DMS114 treated with DMSO at 0.1 percent for 48 hours (cell line): ENCODE measurements around the gene METTL6.
A peak's percentile ranks its signal among the peaks of the same experiment; 100 is the strongest.
"Not testable (repeated sequence)": the region's sequence is repeated elsewhere in the genome, so short reads cannot be mapped to it uniquely, and the experiment has no call there.

Experiments used
- DNase-seq: peaks from one replicate; lab custom pipeline; 2025; ENCODE audit not compliant: unreplicated experiment; lab: John Stamatoyannopoulos, UW

Gene METTL6

DNA sequence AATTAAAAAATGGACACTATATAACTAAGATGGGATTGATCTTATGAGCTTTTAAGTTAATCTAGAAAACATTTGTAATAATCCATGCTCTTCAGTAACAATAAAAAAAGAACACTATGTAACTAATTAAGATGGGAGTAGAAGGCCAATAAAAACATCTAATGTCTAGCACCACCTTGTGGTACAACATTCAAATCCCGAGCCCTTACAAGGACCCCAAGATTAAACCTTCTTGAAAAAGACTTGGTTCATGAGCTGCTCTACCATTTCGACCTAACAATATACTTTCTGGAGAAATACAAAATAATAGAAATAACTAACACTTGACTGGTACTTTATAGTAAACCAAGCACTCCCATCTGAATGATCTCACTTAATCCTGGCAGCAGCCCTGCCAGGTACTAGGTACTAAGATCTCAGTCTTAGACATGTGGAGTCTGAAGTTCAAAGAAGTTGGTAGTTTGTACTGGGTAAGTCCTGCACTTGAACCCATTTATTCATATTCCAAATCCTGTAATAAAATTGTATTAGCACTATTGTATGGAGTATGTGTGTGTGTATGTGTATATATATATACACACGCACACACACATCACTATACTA, 21.8 kb downstream of the METTL6 start:
- DNase-seq: peak; percentile 53

DNA sequence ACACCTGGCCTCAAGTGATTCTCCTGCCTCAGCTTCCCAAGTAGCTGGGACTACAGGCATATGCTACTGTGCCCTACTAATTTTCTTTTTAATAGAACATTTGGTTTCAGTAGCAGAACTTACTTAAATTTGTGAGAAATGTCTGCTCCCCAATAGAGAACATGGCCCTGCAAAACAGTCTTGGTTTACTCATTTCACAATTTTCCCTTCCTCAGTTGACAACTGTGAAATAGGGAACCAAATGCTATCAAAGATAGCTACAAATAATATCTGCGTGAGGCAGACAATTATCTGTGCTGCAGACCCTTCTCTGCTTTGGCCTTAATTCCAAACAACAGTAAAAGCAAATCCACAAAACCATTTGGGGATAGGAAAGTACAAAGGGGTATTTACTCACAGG, 22.6 kb downstream of the METTL6 start:
- DNase-seq: no peak

DNA sequence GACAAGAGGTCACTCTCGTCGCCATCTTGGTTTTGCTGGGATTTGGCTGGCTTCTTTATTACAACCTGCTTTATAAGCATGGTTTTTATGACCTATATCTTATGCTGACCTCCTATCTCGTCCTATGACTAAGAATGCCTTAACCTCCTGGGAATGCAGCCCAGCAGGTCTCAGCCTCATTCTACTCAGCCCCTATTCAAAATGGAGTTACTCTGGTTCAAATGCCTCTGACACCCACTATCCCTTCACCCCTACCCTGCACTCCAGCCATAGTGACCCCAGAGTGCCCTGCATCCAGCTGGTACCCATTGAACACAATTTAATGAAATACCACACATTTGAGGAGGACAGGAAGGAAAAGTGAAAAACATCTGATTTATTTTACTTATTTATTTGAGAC, 23.4 kb downstream of the METTL6 start:
- no peak for DNase-seq

DNA sequence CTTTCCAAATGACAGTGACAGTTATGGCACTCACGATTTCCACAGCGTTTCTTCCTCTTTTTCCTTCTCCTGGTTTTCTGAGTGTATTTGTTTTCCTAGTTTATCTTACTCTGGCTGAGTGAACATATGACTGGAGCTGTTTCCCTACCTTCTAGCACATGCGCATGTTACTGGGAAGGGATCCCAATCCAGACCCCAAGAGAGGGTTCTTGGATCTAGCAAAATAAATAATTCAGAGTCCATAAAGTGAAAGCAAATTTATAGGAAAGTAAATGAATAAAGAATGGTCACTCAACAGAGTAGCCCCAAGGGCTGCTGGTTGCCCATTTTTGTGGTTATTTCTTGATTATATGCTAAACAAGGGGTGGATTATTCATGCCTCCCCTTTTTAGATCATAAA, 23.8 kb downstream of the METTL6 start:
- DNase-seq: no peak

DNA sequence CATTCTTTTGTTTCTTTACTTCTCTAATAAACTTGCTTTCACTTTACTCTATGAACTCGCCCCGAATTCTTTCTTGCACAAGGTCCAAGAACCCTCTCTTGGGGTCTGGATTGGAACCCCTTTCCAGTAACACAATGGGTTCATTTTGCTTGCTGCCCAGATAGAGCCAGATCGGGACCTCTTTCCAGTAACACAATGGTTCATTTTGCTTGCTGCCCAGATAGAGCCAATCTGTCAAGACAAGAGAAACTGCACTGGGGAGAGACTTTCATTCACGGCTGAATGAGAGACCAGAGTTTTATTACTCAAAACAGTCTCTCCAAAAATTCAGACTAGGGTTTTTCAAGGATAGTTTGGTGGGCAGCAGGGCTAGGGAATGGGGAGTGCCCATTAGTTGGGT, 25.4 kb downstream of the METTL6 start:
- no peak for DNase-seq

DNA sequence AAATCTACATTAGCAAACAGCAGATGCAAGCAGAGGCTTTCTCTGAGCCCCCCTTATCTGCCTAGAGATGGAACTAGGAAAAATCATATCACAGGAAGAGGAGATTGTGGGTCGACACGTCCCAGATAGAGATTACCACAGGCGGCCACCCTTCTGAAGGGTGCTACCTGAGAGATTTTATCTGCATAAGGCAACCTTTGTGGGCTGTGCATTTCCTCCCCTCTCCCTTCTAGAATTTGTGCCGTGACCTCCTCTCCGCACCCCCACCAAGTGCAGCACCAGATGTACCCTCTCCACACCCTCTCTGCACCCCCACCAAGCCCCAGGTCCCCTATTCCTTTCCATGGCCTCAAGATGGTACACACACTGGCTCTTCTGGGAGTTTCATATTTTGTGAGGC, 27.4 kb downstream of the METTL6 start:
- no peak for DNase-seq

DNA sequence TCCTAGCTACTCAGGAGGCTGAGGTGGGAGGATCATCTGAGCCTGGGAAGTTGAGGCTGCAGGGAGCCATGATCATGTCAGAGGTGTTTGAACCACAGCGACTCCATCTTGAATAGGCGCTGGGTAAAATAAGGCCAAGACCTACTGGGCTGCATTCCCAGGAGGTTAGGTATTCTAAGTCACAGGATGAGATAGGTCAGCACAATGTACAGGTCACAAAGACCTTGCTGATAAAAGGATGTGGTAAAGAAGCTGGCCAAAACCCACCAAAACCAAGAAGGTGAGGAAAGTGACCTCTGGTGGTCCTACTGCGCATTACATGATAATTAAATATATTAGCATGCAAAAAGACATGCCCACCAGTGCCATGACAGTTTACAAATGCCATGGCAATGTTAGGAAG, 28.6 kb downstream of the METTL6 start:
- peak; percentile 10 for DNase-seq

DNA sequence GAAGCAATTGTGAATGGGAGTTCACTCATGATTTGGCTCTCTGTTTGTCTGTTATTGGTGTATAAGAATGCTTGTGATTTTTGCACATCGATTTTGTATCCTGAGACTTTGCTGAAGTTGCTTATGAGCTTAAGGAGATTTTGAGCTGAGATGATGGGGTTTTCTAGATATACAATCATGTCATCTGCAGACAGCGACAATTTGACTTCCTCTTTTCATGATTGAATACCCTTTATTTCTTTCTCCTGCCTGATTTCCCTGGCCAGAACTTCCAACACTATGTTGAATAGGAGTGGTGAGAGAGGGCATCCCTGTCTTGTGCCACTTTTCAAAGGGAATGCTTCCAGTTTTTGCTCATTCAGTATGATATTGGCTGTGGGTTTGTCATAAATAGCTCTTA, 34.1 kb downstream of the METTL6 start:
- DNase-seq: not testable (repeated sequence)

DNA sequence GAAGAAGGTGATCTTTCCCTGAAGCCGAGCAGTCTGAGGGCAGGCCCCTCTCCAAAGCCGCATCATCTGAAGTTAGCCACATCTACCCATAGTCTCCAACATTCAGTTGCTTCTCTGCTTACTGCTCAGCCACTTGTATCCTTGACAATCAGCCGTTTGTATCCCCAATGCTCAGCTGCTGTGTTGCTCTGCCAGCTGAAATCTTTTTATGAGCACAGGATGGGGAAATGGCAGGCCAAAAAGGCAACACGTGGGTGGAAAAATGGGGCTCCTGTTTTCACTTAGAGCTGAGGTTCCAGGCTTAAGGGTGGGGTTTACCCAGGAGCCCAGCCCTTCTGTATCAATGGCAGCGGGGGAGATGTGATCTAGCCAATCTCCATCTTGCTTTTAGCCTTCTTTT, 36.3 kb downstream of the METTL6 start:
- DNase-seq: no peak

DNA sequence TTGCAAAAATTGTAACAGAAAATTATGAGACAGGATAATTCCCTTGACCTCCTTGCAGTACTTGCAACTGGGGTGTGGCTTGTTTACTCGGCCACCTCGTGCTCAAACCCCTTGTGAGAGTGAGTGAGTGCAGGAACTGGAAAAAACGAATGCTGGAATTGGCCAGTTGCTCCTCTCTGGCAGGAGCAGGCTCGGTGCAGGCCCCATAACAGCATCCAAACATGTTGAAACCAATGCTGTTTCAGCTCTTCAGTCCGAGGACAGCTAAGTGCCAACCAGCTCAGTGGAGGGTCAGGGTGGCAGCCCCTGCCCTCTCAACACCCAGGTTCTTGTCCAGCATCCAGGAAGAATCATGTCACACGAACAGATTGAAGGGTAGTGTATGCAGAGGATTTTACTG, 36.9 kb downstream of the METTL6 start:
- DNase-seq: no peak

DNA sequence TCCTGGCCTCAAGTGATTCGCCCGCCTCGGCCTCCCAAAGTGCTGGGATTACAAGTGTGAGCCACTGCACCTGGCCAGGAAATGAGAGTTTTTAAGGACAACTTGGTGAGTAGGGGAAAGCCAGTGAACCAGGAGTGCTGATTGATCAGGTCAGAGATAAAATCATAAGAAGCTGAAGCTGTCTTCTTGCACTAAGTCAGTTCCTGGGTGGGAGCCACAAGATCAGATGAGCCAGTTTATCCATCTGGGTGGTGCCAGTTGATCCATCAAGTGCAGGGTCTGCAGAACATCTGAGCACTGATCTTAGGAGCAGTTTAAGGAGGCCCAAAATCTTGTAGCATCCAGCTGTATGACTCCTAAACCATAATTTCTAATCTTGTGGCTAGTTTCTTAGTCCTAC, 39.0 kb downstream of the METTL6 start:
- not testable (repeated sequence) for DNase-seq

DNA sequence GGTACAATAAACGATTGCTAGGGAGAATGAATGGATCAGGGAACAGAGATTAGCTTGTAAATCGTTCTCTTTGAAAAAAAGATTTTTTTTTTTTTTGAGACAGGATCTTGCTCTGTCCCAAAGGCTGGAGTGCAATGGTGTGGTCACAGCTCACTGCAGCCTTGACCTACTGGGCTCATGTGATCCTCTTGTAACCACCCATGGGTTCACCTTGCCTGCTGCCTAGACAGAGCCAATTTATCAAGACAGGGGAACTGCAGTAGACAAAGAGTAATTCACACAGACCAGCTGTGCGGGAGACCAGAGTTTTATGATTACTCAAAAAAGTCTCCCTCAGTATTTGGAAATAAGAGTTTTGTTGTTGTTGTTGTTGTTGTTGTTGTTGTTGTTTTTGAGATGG, 39.6 kb downstream of the METTL6 start:
- no peak for DNase-seq

DNA sequence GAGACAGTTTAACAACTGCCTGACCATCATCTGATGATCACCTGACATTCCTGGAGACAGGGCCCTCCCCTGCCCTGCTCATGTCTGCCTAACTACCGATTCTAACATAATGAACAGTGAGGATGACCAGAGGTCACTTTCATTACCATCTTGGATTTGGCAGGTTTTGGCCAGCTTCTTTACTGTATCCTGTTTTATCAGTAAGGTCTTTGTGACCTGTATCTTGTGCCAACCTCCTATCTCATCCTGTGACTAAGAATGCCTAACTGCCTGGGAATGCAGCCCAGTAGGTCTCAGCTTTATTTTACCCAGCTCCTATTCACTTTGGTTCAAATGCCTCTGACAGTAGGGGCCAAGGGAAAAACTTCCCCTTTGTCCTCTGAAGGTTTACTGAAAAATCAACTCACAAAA, 40.2 kb downstream of the METTL6 start:
- no peak for DNase-seq

DNA sequence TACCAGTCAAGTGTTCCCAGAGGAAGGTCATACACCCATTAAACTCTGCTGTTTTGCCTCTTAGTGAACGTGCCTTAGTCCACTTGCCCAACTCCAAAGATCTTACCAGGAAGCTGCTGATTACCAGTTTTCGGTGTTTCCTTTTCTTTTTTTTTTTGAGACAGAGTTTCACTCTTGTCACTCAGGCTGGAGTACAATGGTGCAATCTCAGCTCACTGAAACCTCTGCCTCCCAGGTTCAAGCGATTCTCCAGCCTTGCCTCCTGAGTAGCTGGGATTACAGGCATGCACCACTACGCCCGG, 40.7 kb downstream of the METTL6 start:
- DNase-seq: not testable (repeated sequence)

DNA sequence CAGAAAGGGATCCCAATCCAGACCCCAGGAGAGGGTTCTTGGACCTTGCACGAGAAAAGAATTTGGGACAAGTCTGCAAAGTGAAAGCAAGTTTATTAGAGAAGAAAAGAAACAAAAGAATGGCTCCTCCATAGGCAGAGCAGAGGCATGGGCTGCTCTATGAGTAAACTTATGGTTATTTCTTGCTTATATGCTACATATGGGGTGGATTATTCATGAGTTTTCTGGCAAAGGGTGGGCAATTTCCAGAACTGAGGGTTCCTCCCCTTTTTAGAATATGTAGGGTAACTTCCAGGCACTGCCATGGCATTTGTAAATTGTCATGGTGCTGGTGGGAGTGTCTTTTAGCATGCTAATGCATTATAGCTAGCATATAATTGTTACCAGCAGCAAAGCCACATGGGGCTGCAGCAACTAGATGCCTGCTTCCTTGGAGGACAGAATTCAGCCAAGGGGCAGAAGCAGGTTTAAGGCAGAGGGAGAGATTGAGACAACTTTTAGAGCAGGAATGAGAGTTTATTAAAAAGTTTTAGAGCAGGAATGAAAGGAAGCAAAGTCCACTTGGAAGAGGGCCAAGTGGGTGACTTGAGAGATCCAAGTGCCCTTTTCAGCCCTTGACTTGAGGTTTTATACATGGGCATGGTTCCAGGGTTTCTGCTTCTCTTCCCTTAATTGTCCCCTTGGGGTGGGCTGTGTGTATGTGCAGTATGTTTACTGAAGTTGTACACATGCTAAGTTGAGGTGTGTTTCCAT, 41.3 kb downstream of the METTL6 start:
- DNase-seq: no peak

DNA sequence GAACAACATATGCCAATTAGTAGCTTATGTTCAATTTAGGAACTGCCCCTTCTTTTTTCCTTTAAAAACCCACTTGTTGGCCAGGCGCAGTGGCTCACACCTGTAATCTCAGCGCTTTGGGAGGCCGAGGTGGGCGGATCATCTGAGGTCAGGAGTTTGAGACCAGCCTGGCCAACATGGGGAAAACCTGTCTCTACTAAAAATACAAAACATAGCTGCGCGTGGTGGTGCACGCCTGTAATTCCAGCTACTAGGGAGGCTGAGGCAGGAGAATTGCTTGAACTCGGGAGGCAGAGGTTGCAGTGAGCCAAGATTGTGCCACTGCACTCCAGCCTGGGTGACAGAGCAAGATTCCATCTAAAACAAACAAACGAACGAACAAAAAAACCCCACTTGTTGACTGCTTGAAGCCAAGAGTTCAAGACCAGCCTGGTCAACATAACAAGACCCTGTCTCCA, 42.1 kb downstream of the METTL6 start:
- not testable (repeated sequence) for DNase-seq

DNA sequence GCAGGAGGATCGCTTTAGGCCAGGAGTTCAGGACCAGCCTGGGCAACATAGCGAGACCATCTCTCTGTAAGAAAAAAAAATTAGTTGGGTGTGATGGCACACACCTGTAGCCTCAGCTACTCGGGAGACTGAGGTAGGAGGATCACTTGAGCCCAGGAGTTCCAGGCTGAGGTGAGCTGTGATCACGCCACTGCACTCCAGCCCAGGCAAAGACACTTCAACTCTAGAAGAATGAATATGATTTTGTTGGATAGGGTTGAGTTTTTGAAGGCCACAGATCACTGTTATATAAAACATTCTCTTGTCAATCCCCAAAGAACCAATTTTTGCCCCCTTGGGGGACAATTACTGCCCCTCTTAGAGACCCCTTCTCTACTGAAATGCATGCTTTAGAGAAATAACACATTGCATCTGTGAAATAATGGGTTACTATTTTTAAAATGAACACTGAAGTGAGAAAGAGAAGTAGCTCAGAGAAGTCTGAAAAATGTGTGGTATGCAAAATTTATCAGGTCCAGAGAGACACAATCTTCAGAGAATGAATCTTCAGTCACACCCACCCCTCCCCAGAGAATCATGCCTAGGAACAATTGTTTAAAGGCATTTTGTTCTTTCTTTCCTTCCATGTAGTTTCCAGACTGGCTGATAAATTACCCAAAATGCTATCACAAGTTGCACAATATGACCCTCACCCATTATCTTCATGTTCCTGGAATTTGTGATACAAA, 42.7 kb downstream of the METTL6 start:
- DNase-seq: no peak

DNA sequence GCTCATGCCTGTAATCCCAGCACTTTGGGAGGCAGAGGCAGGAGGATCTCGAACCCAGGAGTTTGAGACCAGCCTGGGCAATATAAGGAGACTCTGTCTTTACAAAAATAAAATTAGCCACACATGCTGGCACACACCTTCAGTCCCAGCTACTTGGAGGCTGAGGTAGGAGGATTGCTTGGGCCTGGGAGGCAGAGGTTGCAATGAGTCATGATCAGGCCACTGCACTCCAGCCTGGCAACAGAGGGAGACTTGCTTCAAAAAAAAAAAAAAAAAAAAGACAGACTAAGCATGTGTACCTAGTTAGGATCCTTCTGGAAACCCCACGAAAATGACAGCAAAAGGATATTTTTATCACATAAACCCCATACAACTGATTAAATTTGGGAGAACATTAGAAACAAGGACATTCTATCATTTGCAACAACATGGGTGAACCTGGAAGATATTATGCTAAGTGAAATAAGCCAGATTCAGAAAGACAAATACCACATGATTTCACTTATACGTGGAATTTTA, 44.9 kb downstream of the METTL6 start:
- no peak for DNase-seq

DNA sequence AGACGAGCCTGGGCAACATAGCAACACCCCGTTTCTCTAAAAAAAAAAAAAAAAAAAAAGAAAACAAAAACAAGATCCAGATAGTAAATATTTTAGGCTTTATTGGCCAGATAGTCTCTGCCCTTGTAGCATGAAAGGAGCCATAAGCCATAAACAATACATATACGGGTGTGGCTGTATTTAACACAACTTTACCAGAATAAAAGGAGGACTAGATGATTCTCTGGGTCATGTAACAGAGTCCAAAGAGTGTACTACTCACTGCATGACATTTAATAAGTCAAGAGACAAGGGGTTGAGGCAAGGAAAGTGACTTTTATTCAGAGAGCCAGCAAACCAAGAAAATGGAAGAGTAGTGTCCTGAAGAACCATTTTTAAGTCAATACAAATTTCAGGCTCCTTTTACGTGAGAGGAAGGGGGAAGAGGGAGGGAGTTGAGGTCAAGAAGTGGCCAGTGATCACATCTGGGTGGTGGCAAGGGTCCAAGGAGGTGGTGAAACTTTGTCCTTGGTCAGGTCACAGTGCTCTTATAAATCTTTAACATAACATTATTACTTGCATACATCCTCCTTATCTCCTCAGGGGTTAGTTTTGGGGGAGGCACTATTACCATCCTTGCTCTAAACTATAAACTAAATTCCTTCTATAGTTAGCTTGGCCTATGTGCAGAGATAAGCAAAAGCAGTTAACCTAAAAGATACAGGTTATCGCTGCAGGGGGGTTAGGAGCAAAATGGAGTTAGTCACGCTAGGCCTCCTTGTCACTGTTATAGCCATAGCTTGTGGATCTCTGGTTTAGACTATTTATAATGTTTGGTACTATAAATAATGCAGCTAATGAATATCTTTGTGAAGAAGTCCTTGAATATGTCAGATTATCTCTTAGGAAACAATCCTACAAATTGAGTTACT, 46.1 kb downstream of the METTL6 start:
- DNase-seq: no peak

DNA sequence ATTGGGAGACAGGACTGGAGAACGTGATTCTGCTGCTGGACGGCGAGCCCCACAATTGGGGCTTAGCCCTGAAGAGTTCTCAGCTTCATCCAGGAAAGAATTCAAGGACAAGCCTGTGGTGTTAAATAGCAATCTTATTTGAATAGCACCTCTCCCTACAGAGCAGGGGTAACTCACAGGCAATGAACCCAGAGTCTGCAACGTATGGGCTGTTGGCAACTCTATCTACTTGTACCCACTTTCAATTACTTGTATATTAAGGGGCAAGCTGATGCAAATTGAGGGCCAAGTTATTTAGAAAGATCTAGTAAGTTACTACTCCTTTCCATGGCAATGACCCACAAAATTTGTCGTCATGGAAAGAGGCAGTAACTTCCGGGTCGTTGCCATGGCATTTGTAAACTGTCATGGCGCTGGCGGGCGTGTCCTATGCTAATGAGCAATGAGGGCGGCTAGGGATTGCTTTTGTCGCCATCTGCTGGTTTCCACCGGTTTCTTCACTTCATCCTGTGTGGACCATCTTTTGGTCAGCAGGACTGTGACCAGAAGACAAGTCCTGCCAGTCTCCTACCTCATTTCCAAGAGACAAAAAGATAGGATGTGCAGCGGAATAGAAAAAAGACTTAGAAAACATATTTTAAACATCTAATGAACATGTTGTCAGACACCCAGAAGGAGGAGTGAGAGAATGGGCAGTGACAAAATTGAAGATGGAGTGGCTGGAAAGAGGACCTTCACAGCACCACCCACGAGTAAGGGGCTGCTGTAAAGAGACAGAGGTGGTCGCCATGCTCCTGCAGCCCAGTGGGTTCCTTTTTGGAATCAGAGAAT, 49.2 kb downstream of the METTL6 start:
- peak; percentile 89 for DNase-seq
